PFSK-1 (cell line): Measurements from ENCODE around the gene EVL.

Experiments
- FOXP2 ChIP-seq: optimal IDR thresholded peaks from 2 replicates; pipeline ENCODE3; 2011; ENCODE audit warnings: borderline replicate concordance, control low read depth, inconsistent platforms; ENCODE audit not compliant: insufficient read depth; ENCODE audit errors: extremely low read length, extremely low read depth
- POLR2AphosphoS5 ChIP-seq: IDR thresholded peaks from 2 replicates; pipeline ENCODE4 v1.6.1; 2012; ENCODE audit warnings: low read depth, mild to moderate bottlenecking, control low read depth, low read length, moderate library complexity
- SIN3A ChIP-seq: IDR thresholded peaks from 2 replicates; pipeline ENCODE4 v1.6.1; 2012; ENCODE audit warnings: mild to moderate bottlenecking, low read length, moderate library complexity, borderline replicate concordance; ENCODE audit not compliant: insufficient read depth
- TAF1 ChIP-seq: IDR thresholded peaks from 2 replicates; pipeline ENCODE4 v1.6.1; 2012; ENCODE audit warnings: low read length, control low read depth, borderline replicate concordance; ENCODE audit not compliant: insufficient read depth
- TF ChIP-seq, protein P1 (sequence below), 2 experiments: IDR thresholded peaks; 2 replicates each; pipeline versions ENCODE4 v1.6.1 to v1.8.0; 2011 to 2012; ENCODE audit warnings: low read depth in 2 of 2, low read length in 2 of 2, control low read depth in 1 of 2, inconsistent platforms in 1 of 2, mild to moderate bottlenecking in 1 of 2, moderate library complexity in 1 of 2; ENCODE audit not compliant: insufficient read depth in 1 of 2

Gene EVL

DNA sequence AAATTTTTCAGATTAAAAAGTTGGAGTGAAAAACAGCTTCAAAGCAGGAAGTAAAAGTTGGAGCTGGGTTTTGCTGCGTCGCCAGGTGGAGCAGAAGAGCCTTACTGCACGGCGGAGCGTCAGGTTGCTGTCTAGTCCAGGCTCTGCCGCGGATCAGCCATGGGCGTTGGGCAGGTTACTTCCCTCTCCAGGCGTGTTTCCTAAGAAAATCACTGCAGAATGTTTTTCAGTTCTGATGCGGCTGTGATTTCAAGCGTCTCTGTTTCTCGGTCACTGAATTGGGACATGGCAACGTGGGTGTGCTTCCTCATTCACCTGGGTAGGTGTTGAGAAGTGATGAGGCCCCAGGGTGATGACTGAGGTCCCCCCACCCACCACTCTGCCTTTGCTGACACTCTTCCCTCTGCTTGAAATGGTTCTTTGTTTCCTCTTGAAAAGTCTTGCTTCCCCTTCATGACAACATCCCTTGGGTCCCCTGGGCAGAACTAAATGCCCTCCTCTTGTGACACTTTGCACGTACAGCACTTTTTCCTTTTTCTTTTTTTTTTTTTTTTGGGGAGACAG is 7.6 kb downstream of the EVL start:
- TF ChIP-seq SIN3A (no peak), POLR2AphosphoS5 (no peak), FOXP2 (no peak), TAF1 (no peak)
- TF ChIP-seq, protein P1, sequence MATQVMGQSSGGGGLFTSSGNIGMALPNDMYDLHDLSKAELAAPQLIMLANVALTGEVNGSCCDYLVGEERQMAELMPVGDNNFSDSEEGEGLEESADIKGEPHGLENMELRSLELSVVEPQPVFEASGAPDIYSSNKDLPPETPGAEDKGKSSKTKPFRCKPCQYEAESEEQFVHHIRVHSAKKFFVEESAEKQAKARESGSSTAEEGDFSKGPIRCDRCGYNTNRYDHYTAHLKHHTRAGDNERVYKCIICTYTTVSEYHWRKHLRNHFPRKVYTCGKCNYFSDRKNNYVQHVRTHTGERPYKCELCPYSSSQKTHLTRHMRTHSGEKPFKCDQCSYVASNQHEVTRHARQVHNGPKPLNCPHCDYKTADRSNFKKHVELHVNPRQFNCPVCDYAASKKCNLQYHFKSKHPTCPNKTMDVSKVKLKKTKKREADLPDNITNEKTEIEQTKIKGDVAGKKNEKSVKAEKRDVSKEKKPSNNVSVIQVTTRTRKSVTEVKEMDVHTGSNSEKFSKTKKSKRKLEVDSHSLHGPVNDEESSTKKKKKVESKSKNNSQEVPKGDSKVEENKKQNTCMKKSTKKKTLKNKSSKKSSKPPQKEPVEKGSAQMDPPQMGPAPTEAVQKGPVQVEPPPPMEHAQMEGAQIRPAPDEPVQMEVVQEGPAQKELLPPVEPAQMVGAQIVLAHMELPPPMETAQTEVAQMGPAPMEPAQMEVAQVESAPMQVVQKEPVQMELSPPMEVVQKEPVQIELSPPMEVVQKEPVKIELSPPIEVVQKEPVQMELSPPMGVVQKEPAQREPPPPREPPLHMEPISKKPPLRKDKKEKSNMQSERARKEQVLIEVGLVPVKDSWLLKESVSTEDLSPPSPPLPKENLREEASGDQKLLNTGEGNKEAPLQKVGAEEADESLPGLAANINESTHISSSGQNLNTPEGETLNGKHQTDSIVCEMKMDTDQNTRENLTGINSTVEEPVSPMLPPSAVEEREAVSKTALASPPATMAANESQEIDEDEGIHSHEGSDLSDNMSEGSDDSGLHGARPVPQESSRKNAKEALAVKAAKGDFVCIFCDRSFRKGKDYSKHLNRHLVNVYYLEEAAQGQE (IDR thresholded peaks at IDR 0.05; ENCODE audit: insufficient read depth in 1 of 2, low read depth in 2 of 2, low read length in 2 of 2): no peak

DNA sequence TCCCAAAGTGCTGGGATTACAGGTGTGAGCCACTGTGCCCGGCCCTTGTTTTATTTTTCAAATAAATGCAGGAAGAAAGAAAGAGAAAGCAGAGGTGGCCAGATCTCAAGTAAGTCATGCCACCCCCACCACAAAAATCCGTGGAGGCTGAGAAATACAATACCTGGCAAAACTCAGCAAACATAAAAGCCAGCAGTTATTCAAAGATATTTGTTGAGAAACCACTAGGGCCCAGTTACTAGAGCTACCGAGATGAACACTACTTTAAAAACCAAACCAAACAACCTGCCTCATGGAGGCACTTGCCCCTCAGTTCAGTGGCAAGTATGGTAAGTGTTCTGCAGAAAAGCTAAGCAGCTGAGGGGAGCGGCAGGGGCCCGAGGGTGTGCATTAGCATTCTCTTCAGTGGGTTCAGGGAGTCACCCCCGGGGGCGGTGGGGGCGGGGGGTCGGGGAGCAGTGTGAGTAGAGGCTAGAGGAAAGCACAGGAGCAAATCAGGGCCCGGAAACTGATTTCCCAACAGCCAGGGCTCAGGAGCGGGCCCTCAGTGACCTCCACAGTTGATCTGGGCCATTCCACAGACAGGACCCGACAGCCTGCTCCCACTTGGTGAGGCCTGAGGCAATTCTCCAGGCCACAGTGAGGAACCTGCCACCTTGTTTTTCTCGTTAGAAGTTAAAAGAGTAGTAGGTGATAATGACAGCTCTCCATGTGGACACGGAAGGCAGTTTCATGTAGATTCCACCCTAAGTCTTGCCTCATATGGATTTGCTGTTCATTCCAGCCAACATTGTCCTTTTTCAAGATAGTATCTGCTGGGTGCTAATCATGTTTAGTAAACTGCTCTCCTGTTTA is 8.6 kb downstream of the EVL start:
- TF ChIP-seq, protein P1 (IDR thresholded peaks at IDR 0.05; ENCODE audit: insufficient read depth in 1 of 2, low read depth in 2 of 2, low read length in 2 of 2): no peak
- TF ChIP-seq SIN3A (no peak), POLR2AphosphoS5 (no peak), FOXP2 (no peak), TAF1 (no peak)

DNA sequence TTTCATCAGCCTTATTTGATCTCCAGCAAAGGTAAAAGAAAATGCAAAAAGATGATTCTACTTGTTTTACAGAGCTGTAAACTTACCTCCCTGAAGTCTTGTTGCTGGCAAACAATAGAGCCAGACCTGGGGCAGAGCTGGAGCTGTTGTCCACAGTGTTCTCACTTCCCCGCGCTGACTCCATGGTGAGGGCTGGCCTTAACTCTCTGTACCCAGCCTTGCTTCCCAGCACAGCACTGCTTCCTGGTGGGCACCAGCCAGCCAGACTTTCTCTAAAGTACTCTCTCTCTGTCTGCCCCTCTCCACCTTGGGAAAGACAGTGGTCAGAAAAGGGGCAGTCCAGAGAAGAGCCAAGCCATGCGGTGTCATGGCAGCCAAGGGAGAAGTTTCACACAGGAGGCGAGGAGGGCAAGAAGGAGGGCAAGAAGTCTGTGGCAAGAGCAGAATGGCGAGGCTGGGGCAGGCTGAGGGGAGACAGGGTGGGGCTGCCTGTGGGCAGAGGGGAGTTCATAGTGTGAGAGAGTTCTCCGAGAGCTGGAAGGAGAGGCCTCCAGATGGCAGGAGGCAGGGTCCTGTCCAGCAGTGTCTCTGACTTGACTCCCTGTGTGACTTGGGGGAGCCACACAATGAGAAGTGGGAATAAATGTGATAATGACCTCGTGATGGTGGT is 9.3 kb downstream of the EVL start:
- no peak for TF ChIP-seq TAF1
- TF ChIP-seq, protein P1 (IDR thresholded peaks at IDR 0.05; ENCODE audit: insufficient read depth in 1 of 2, low read depth in 2 of 2, low read length in 2 of 2): no peak
- no peak for TF ChIP-seq SIN3A
- no peak for TF ChIP-seq POLR2AphosphoS5
- no peak for TF ChIP-seq FOXP2

DNA sequence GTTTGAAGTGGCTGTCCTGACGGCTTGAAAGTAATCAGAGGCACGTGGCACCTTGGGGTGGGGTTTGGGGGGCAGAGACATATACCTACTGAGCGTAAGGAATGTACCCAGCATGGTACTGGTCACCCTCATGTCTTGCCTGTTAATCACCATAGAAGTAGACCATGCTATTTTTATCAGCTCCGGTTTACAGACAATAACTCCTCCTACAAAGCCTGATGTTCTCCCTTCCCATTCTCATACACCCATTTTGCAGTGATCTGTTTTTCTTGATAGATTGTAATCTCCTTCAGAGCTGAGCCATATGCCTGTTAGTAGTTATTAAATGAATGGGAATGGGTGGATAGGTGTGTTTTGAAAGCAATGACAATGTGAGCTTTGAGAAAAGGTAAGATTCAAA is 10.5 kb downstream of the EVL start:
- TF ChIP-seq SIN3A (no peak), FOXP2 (no peak), POLR2AphosphoS5 (no peak)

DNA sequence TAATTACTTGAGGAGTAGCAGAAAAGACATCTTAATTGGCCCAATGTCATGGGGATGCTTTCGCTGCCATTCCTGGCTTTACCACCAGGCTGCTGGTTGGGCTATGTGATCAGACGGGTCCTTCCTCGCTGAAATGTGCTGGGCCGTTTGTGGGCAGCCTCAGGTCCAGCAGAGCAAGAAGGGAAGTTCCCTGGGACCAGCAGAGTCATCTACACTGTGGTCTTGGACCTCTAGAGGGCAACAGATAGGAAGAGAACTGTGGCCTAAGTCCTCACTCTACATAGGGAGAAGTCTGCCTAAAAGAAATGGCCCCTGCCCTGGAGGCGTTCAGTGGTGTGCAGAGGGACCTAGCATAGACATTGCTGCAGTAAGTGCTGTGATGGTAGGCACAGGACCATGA is 10.9 kb downstream of the EVL start:
- TF ChIP-seq POLR2AphosphoS5: no peak
- no peak for TF ChIP-seq TAF1
- TF ChIP-seq, protein P1 (IDR thresholded peaks at IDR 0.05; ENCODE audit: insufficient read depth in 1 of 2, low read depth in 2 of 2, low read length in 2 of 2): no peak
